H9 (cell line): ENCODE results near the gene COL19A1. TPM values are rescaled to one million over a fixed set of nuclear protein-coding genes. Genes with fewer than 3 reads are reported as not detected.

Experiments used
- DNase-seq: peaks from one replicate; pipeline ENCODE4 v3.0.0-alpha.2; 2017
- H2AFZ ChIP-seq: one replicate; pipeline ENCODE4 v1.6.1; 2013; ENCODE audit warnings: mild to moderate bottlenecking, low read length, control low read depth, moderate library complexity
- H2AK5ac ChIP-seq: 2 replicates; pipeline ENCODE4 v1.6.1; 2013; ENCODE audit warnings: low read length, control low read depth, mixed read lengths; ENCODE audit not compliant: insufficient read length
- H2BK120ac ChIP-seq: one replicate; pipeline ENCODE4 v1.6.1; 2013; ENCODE audit warnings: low read depth, mild to moderate bottlenecking, low read length, control low read depth, inconsistent platforms; ENCODE audit not compliant: poor library complexity, severe bottlenecking
- H2BK12ac ChIP-seq: 2 replicates; pipeline ENCODE4 v1.6.1; 2013; ENCODE audit warnings: low read length, control low read depth, mixed read lengths, low read depth; ENCODE audit not compliant: insufficient read length
- H2BK15ac ChIP-seq: 2 replicates; pipeline ENCODE4 v1.6.1; 2013; ENCODE audit warnings: low read depth, low read length, control low read depth
- H2BK20ac ChIP-seq: one replicate; pipeline ENCODE4 v1.6.1; 2013; ENCODE audit warnings: low read depth, mild to moderate bottlenecking, low read length, control low read depth, inconsistent platforms; ENCODE audit not compliant: poor library complexity, severe bottlenecking
- H2BK5ac ChIP-seq: 2 replicates; pipeline ENCODE4 v1.6.1; 2013; ENCODE audit warnings: low read length, control low read depth, mixed read lengths; ENCODE audit not compliant: insufficient read length
- H3K14ac ChIP-seq: 2 replicates; pipeline ENCODE4 v1.6.1; 2013; ENCODE audit warnings: low read length, control low read depth; ENCODE audit not compliant: insufficient read depth
- H3K18ac ChIP-seq: 2 replicates; pipeline ENCODE4 v1.6.1; 2013; ENCODE audit warnings: low read depth, mild to moderate bottlenecking, mixed read lengths, low read length, control low read depth; ENCODE audit not compliant: insufficient read length
- H3K23ac ChIP-seq: 2 replicates; pipeline ENCODE4 v1.6.1; 2013; ENCODE audit warnings: low read length, control low read depth, mixed read lengths, low read depth; ENCODE audit not compliant: insufficient read length
- H3K23me2 ChIP-seq: 2 replicates; pipeline ENCODE4 v1.6.1; 2013; ENCODE audit warnings: low read depth, mild to moderate bottlenecking, mixed read lengths, low read length, control low read depth; ENCODE audit not compliant: insufficient read length, poor library complexity, severe bottlenecking
- H3K27ac ChIP-seq: 2 replicates; pipeline ENCODE4 v1.5.1; 2013; ENCODE audit warnings: low read length, control low read depth, mixed read lengths, low read depth; ENCODE audit not compliant: insufficient read length
- H3K27me3 ChIP-seq: 2 replicates; pipeline ENCODE4 v1.6.1; 2013; ENCODE audit warnings: low read length, control low read depth, inconsistent platforms; ENCODE audit not compliant: insufficient read depth
- H3K4ac ChIP-seq: 2 replicates; pipeline ENCODE4 v1.6.1; 2013; ENCODE audit warnings: low read depth, mild to moderate bottlenecking, control low read depth, inconsistent platforms, low read length, moderate library complexity
- H3K4me1 ChIP-seq: 2 replicates; pipeline ENCODE4 v1.6.1; 2013; ENCODE audit warnings: low read length, control low read depth, inconsistent platforms; ENCODE audit not compliant: insufficient read depth
- H3K4me2 ChIP-seq: 2 replicates; pipeline ENCODE4 v1.6.1; 2013; ENCODE audit warnings: low read length, control low read depth, mixed read lengths; ENCODE audit not compliant: insufficient read length, insufficient read depth
- H3K56ac ChIP-seq: 2 replicates; pipeline ENCODE4 v1.6.1; 2013; ENCODE audit warnings: low read depth, mild to moderate bottlenecking, mixed read lengths, low read length, control low read depth; ENCODE audit not compliant: insufficient read length
- H3K79me1 ChIP-seq: 2 replicates; pipeline ENCODE4 v1.6.1; 2013; ENCODE audit warnings: low read depth, mild to moderate bottlenecking, moderate library complexity, low read length, control low read depth, inconsistent platforms; ENCODE audit not compliant: insufficient read depth, poor library complexity, severe bottlenecking
- H3K79me2 ChIP-seq: 2 replicates; pipeline ENCODE4 v1.6.1; 2013; ENCODE audit warnings: low read length, control low read depth, inconsistent platforms; ENCODE audit not compliant: insufficient read depth
- H3K9ac ChIP-seq: 2 replicates; pipeline ENCODE4 v1.6.1; 2013; ENCODE audit warnings: low read length, control low read depth, mixed read lengths; ENCODE audit not compliant: insufficient read length; ENCODE audit errors: extremely low read depth
- H3K9me3 ChIP-seq: one replicate; pipeline ENCODE4 v1.6.1; 2013; ENCODE audit warnings: low read depth, low read length, inconsistent platforms; ENCODE audit not compliant: control insufficient read depth
- H3T11ph ChIP-seq: one replicate; pipeline ENCODE4 v1.6.1; 2013; ENCODE audit warnings: mild to moderate bottlenecking, low read length, control low read depth, inconsistent platforms
- H4K20me1 ChIP-seq: one replicate; pipeline ENCODE4 v1.6.1; 2013; ENCODE audit not compliant: control insufficient read depth, insufficient read length, insufficient read depth
- H4K5ac ChIP-seq: 2 replicates; pipeline ENCODE4 v1.6.1; 2013; ENCODE audit warnings: low read depth, mild to moderate bottlenecking, mixed read lengths, low read length, control low read depth; ENCODE audit not compliant: insufficient read length
- H4K8ac ChIP-seq: replicated peaks from 2 replicates; pipeline ENCODE4 v1.6.1; 2013; ENCODE audit warnings: low read length, control low read depth, mixed read lengths, low read depth; ENCODE audit not compliant: insufficient read length
- H4K91ac ChIP-seq: 2 replicates; pipeline ENCODE4 v1.6.1; 2013; ENCODE audit warnings: low read depth, mild to moderate bottlenecking, moderate library complexity, mixed read lengths, low read length, control low read depth; ENCODE audit not compliant: insufficient read length
- H3K27ac Mint-ChIP-seq, 3 experiments: 2 replicates in 2 of 3; 3 replicates in 1 of 3; pipeline ENCODE4 v1.8.0; 2020 to 2021; ENCODE audit warnings: mixed read lengths in 3 of 3, mild to moderate bottlenecking in 1 of 3, moderate library complexity in 1 of 3
- H3K27me3 Mint-ChIP-seq: 2 replicates; pipeline ENCODE4 v1.8.0; 2021; ENCODE audit warnings: low read depth, mild to moderate bottlenecking, moderate library complexity, mixed read lengths
- H3K36me3 Mint-ChIP-seq, 3 experiments: 2 replicates in 2 of 3; 3 replicates in 1 of 3; pipeline ENCODE4 v1.8.0; 2020 to 2021; ENCODE audit warnings: low read depth in 3 of 3, mixed read lengths in 3 of 3; ENCODE audit not compliant: insufficient read depth in 1 of 3
- H3K4me1 Mint-ChIP-seq, 2 experiments: 2 replicates each; pipeline ENCODE4 v1.8.0; 2020; ENCODE audit warnings: mixed read lengths in 2 of 2
- H3K4me3 Mint-ChIP-seq, 2 experiments: 2 replicates in 1 of 2; 3 replicates in 1 of 2; pipeline ENCODE4 v1.8.0; 2020 to 2021; ENCODE audit warnings: mild to moderate bottlenecking in 2 of 2, mixed read lengths in 2 of 2, moderate library complexity in 1 of 2
- H3K9me3 Mint-ChIP-seq, 2 experiments: 2 replicates in 1 of 2; 3 replicates in 1 of 2; pipeline ENCODE4 v1.8.0; 2020; ENCODE audit warnings: mild to moderate bottlenecking in 2 of 2, mixed read lengths in 2 of 2, moderate library complexity in 1 of 2
- CTCF ChIP-seq: fragments of 200-600 bp; sonication (generic); conservative IDR thresholded peaks from 3 replicates; pipeline ENCODE4 v1.8.0; 2021; ENCODE audit warnings: antibody characterized with exemption, mild to moderate bottlenecking
- WGBS: extraction: QIAGEN DNeasy Blood & Tissue Kit; methylation state at CpG from one replicate; pipeline ENCODE4 v1.1.7; 2013; ENCODE audit warnings: missing lambda C conversion rate, low lambda C conversion rate, mixed read lengths; ENCODE audit not compliant: insufficient read length; ENCODE audit errors: extremely low coverage; 5-methylcytosine and 5-hydroxymethylcytosine counted together
- total RNA-seq: library from RNA; stranded (reverse); gene quantifications from 2 replicates; pipeline ENCODE4 v1.2.1, GENCODE V29; 2021

COL19A1 gene
- total RNA-seq, 1 experiment from 2014 or later = not detected

DNA sequence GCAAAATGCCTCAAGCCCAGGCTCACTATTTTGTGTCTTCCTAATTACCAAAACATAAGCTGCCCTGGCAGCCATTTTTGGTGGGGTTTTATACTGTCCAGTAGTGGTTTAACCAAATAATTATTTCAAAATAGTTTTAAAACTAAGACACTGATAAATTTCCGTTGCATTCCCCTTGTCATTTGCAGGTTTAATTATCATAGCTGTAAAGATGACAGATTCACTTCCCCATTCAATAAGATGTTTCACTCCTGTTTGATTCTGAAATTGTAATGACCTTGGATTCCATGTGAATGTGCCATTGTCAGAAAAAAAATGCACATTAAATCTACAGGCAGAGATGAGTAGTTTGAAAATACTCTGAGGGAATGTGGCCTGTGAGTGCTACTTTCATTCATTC is 264.5 kb downstream of the COL19A1 start:
- Mint-ChIP-seq H3K4me1 (peaks cover 11 to 13% of the 10 kb centered on the region in 2 experiments), H3K27ac (no peak overlapping the region; a peak in 1 of 7 replicates), H3K27me3 (no peaks in the 10 kb centered on the region), H3K4me3 (no peak overlapping the region), H3K9me3 (no peaks in the 10 kb centered on the region), H3K36me3 (no peaks in the 10 kb centered on the region)
- TF ChIP-seq CTCF = no peak
- H2AFZ ChIP-seq = no peak overlapping the region
- H2BK12ac ChIP-seq = no peak overlapping the region
- H2BK20ac ChIP-seq = no peak overlapping the region
- peaks cover 3% of the 10 kb centered on the region; the same call in 1 of the 2 replicates for H3K4me1 ChIP-seq
- DNase-seq = no peak
- H3K14ac ChIP-seq = no peak overlapping the region
- H4K8ac ChIP-seq = no peak overlapping the region
- H3K18ac ChIP-seq = no peak overlapping the region
- H3K9me3 ChIP-seq = no peaks in the 10 kb centered on the region
- no peak overlapping the region for H4K5ac ChIP-seq
- H3K56ac ChIP-seq = no peak overlapping the region
- no peaks in the 10 kb centered on the region for H3K27me3 ChIP-seq
- no peak overlapping the region for H4K91ac ChIP-seq
- no peak overlapping the region for H3K4me2 ChIP-seq
- no peak overlapping the region for H2BK15ac ChIP-seq
- no peak overlapping the region for H3K23ac ChIP-seq
- no peaks in the 10 kb centered on the region for H3K79me1 ChIP-seq
- no peaks in the 10 kb centered on the region for H3K79me2 ChIP-seq
- no peak overlapping the region for H3K9ac ChIP-seq
- H3K27ac ChIP-seq = no peak overlapping the region
- H2BK120ac ChIP-seq = no peak overlapping the region
- H2BK5ac ChIP-seq = no peak overlapping the region
- no peaks in the 10 kb centered on the region for H4K20me1 ChIP-seq
- H3K23me2 ChIP-seq = no peaks in the 10 kb centered on the region
- H3T11ph ChIP-seq = no peak overlapping the region
- no peak overlapping the region for H2AK5ac ChIP-seq
- H3K4ac ChIP-seq = no peak overlapping the region
- no CpG with 5 or more reads among the region's 1 CpG for WGBS
